AG04450 (cell line): ENCODE results near the gene KLHL28. TPM values are rescaled to one million over a fixed set of nuclear protein-coding genes. Genes with fewer than 3 reads are reported as not detected.
A peak's percentile ranks its signal among the peaks of the same experiment; 100 is the strongest.

ENCODE experiments used
- CTCF ChIA-PET: fragments of 300-600, 350-600 bp; formaldehyde crosslinking; extraction: SDS; loops from one replicate; lab custom pipeline; 2022; ENCODE audit warnings: antibody characterized with exemption, inconsistent platforms; lab: Charles Lee
- POLR2A ChIA-PET: fragments of 350-600 bp; formaldehyde crosslinking; extraction: SDS; loops from one replicate; lab custom pipeline; 2021; ENCODE audit warnings: antibody characterized with exemption, inconsistent platforms; lab: Yijun Ruan, JAX
- DNase-seq: peaks from one replicate; pipeline ENCODE4 v3.0.0-alpha.2; 2011; ENCODE audit warnings: low read depth, low spot score
- H3K27ac ChIP-seq: one replicate; pipeline ENCODE4 v1.5.1; 2012; ENCODE audit warnings: low read depth, low read length, control low read depth
- H3K27me3 ChIP-seq: one replicate; pipeline ENCODE4 v1.6.0; 2012; ENCODE audit warnings: low read length; ENCODE audit not compliant: control insufficient read depth, insufficient read depth
- H3K4me3 ChIP-seq: 2 replicates; pipeline ENCODE4 v1.5.1; 2011; ENCODE audit warnings: mild to moderate bottlenecking, low read depth, low read length, control low read depth
- H3K9me3 ChIP-seq: 2 replicates; pipeline ENCODE4 v1.5.1; 2012; ENCODE audit warnings: low read length; ENCODE audit not compliant: control insufficient read depth, insufficient read depth
- CTCF ChIP-seq: IDR thresholded peaks from 2 replicates; pipeline ENCODE4 v1.5.1; 2011; ENCODE audit warnings: low read depth, low read length, control low read depth, inconsistent platforms
- polyA minus RNA-seq: library from RNA; depleted of rRNA, polyadenylated mRNA; stranded (reverse); fragments of >200 nt; gene quantifications from 2 replicates; pipeline ENCODE4 v1.2.3, GENCODE V29; 2011; rRNA and poly(A)+ RNA removed
- polyA plus RNA-seq: library from polyadenylated mRNA; depleted of rRNA; stranded (reverse); fragments of >200 nt; gene quantifications from 2 replicates; pipeline ENCODE4 v1.2.3, GENCODE V29; 2011; rRNA removed

The KLHL28 gene
- polyA plus RNA-seq, result 4.8 and 5.9 TPM in 2 replicates
- polyA minus RNA-seq, result 16.4 and 21.7 TPM in 2 replicates

DNA sequence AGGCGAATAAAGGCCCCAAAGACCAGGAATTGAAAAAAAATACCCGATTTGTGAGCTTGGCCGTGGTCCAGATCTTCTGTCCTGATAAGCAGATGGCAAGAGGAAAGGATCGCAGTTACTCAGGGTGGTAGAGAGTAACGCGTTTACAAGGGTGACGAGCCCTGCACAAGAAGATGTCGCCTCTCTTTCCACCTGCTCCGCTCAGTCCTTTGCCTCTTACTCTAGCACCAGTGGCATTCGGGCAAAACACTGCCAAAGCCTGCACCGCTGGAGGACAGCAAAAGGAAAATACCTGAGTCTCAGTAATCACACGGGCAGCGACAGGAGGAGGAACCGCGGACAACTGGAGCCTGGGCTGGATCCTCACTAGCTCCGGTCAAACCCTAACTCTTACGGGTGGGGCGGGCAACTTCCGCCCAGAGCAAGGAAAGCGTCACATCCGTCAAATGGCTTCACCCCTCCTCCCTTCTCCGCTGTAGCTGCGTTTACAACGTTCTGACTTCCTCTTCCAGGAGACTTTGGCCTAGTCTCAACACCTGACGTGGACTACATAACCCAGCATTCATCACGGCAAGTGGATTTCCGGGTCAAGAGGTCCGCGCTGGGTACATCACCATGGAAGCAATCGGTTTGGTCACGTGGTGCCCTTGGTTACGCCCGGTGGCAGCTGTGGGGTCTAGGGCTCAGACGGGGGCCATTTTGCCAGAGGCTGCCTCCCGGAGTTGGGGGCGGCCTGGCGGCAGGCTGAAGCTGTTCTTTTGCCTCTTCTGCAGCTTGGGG is at the start of gene KLHL28, which contains the start of gene TOGARAM1:
KLHL28 (minus strand) TSS at position 394 of the 780 bp plus-strand sequence. CDS start 16,019 bp downstream, outside the sequence.
TOGARAM1 (plus strand) TSS at position 637 of the 780 bp plus-strand sequence. CDS start 232 bp downstream, outside the sequence.
- ChIA-PET POLR2A (interaction anchor here (0.6 to 1.7 kb wide), 11 partner anchors 17 to 292 kb away, joined by 3 to 6 read pairs (median 4); partner anchors contain the start of genes FANCM, FKBP3, MIS18BP1 and PRPF39), CTCF (no interaction called here)
- Histone ChIP-seq H3K27me3 (no peaks in the 10 kb centered on the region), H3K9me3 (no peaks in the 10 kb centered on the region), H3K27ac (peak within 1 kb of the TSS; percentile 92), H3K4me3 (peak within 1 kb of the TSS; percentile 98)
- peak; percentile 100 for DNase-seq
- no peak for TF ChIP-seq CTCF

- TF ChIP-seq CTCF, result no peak
- ChIA-PET POLR2A (no interaction called here), CTCF (interaction anchor here (1.0 kb wide), 1 partner anchor 265 kb away, joined by 4 read pairs; no protein-coding TSS in a partner anchor)
- no peak for DNase-seq
- Histone ChIP-seq H3K27me3 (no peaks in the 10 kb centered on the region), H3K4me3 (no peak overlapping the region), H3K9me3 (no peaks in the 10 kb centered on the region), H3K27ac (no peak overlapping the region)
Observed at GRCh38 chr14:45003924-45004323, 42.2 kb upstream of the KLHL28 start.

DNA sequence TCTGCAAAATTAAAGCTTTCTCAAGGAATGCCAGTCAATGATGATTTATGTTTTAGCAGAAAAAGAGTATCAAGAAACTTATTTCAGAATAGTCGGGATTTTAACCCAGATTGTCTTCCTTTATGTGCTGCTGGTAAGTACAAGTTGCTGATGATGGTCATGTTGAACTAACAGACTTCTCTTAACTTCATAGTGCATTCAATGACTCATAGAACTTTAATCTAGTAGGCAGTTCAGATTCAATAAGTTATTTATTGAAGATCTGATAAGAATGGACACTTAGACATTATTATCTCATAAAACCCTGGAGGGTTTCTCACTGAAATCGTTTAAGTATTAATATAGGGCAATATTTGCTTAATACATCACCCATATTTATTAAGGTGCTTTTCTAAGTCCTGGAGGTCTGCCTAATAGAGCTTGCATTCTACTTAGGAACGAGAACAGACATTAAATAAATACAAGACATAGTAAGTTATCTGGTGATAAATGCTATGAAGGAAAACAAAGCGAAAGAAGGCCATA is 34.1 kb upstream of the KLHL28 start:
- Histone ChIP-seq H3K27me3 (no peaks in the 10 kb centered on the region), H3K4me3 (no peak overlapping the region), H3K9me3 (no peaks in the 10 kb centered on the region), H3K27ac (no peak overlapping the region)
- ChIA-PET CTCF (no interaction called here), POLR2A (no interaction called here)
- no peak for TF ChIP-seq CTCF
- DNase-seq, result no peak

DNA sequence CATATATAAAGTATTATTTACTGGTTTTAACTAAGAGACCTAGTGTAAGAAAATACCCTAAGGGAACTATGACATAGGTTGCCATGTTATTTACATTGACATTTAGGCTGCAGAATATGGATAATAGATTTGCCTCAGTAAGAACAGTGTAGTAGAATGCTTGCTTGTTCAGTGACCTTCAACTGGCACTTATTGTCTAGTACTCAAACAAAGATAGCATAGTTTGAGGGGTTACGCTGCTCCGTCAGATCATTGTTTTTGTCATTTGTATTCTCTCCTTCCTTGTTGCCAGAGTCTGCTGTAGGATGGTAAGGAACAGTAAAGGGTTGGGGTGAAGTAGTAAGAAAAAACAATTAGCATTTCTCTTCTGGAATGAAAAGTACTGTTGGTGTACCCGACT is 33.4 kb upstream of the KLHL28 start:
- ChIA-PET POLR2A (no interaction called here), CTCF (no interaction called here)
- H3K9me3 ChIP-seq, result no peaks in the 10 kb centered on the region
- H3K4me3 ChIP-seq, result no peak overlapping the region
- H3K27me3 ChIP-seq, result no peaks in the 10 kb centered on the region
- TF ChIP-seq CTCF, result no peak
- H3K27ac ChIP-seq, result no peak overlapping the region
- no peak for DNase-seq

DNA sequence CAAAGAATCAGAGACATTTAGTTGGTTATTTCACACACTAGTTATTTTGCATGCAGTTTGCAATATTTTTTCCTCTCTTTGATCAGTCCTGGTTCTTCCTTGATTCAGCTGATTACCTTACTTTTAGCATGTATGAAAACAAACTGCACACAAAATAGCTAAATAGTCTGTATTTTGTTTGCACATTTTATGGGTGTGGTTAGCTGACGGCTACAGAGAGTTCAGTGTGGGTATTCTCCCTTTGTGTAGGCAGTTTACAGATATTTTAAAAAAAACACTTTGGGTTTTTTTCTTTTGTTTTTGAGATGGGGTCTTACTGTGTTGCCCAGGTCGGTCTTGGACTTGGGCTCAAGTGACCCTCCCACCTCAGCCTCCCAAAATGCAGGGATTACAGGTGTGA is 28.8 kb upstream of the KLHL28 start:
- ChIA-PET POLR2A (no interaction called here), CTCF (no interaction called here)
- H3K27ac ChIP-seq, result no peak overlapping the region
- DNase-seq, result no peak
- H3K27me3 ChIP-seq, result no peaks in the 10 kb centered on the region
- H3K9me3 ChIP-seq, result no peaks in the 10 kb centered on the region
- no peak overlapping the region for H3K4me3 ChIP-seq
- TF ChIP-seq CTCF, result no peak
